Natural killer cell (primary cell): Measurements from ENCODE around the gene MACROH2A1. TPM values are rescaled to one million over a fixed set of nuclear protein-coding genes. Genes with fewer than 3 reads are reported as not detected.

ENCODE experiments used
- ATAC-seq, 3 donors: fragments of 150-1000 bp in 2 of 3; fragments of 200-7000 bp in 1 of 3; cut with Tn5 transposase; 1 replicate in 1 of 3; 2 replicates in 2 of 3; pipeline ENCODE4 v1.10.0; 2021; ENCODE audit warnings: mild to moderate bottlenecking in 2 of 3, moderate library complexity in 2 of 3
- DNase-seq, 2 donors: peaks; one replicate each; pipeline versions ENCODE4 v3.0.0 to v3.0.0-alpha.2; 2013 to 2021; ENCODE audit warnings: mixed read lengths in 1 of 2
- H3K27ac ChIP-seq: one replicate; pipeline ENCODE4 v1.5.1; 2013; ENCODE audit warnings: mild to moderate bottlenecking, low read length
- H3K27me3 ChIP-seq: one replicate; pipeline ENCODE4 v1.6.1; 2013; ENCODE audit warnings: low read length; ENCODE audit not compliant: control insufficient read depth, insufficient read depth
- H3K36me3 ChIP-seq: one replicate; pipeline ENCODE4 v1.6.1; 2013; ENCODE audit warnings: low read length; ENCODE audit not compliant: control insufficient read depth, insufficient read depth
- H3K4me1 ChIP-seq: one replicate; pipeline ENCODE4 v1.6.1; 2013; ENCODE audit warnings: low read length; ENCODE audit not compliant: control insufficient read depth, insufficient read depth
- H3K4me3 ChIP-seq: one replicate; pipeline ENCODE4 v1.5.1; 2013; ENCODE audit warnings: low read length
- H3K9me3 ChIP-seq: one replicate; pipeline ENCODE4 v1.6.1; 2013; ENCODE audit warnings: low read length; ENCODE audit not compliant: control insufficient read depth, insufficient read depth
- H3K27ac Mint-ChIP-seq, 2 donors: one replicate each; pipeline ENCODE4 v1.8.0; 2022; ENCODE audit warnings: mild to moderate bottlenecking in 2 of 2, mixed read lengths in 2 of 2, moderate library complexity in 1 of 2
- H3K27me3 Mint-ChIP-seq, 2 donors: one replicate each; pipeline ENCODE4 v1.8.0; 2022; ENCODE audit warnings: low read depth in 2 of 2, mixed read lengths in 2 of 2
- H3K36me3 Mint-ChIP-seq: one replicate; pipeline ENCODE4 v1.8.0; 2022; ENCODE audit warnings: mixed read lengths
- H3K4me1 Mint-ChIP-seq, 2 donors: one replicate each; pipeline ENCODE4 v1.8.0; 2022; ENCODE audit warnings: mixed read lengths in 2 of 2
- H3K4me3 Mint-ChIP-seq: one replicate; pipeline ENCODE4 v1.8.0; 2022; ENCODE audit warnings: mild to moderate bottlenecking, moderate library complexity, mixed read lengths
- H3K9me3 Mint-ChIP-seq, 2 donors: one replicate each; pipeline ENCODE4 v1.8.0; 2022; ENCODE audit warnings: mixed read lengths in 2 of 2
- CTCF ChIP-seq: fragments of 200-600 bp; IDR thresholded peaks from one replicate; pipeline ENCODE4 v1.8.0; 2022; ENCODE audit warnings: antibody characterized with exemption
- WGBS: methylation state at CpG from one replicate; pipeline ENCODE4 v1.1.7; 2013; ENCODE audit warnings: missing lambda C conversion rate; ENCODE audit not compliant: insufficient coverage; 5-methylcytosine and 5-hydroxymethylcytosine counted together
- intact Hi-C: fragments of 100-400 bp; cut with micrococcal nuclease; formaldehyde crosslinking; loops from one replicate; pipeline ENCODE4 v1.14.2; 2022
- total RNA-seq, 4 donors: library from RNA; stranded (reverse); fragments of 120-200 nt in 1 of 4; gene quantifications; one replicate each; pipeline versions ENCODE4 v1.2.3 to v1.2.4, GENCODE V29; 2013 to 2022

The MACROH2A1 gene
- total RNA-seq, 3 donors from 2014 or later (not counting 1 experiment from before 2014, with no cell fraction given) = 139 to 160 (median 139) TPM

GRCh38 chr5:135342551-135342875 lies 56.5 kb downstream of the MACROH2A1 start:
- Histone ChIP-seq H3K27ac (no peak overlapping the region), H3K4me3 (no peak overlapping the region), H3K9me3 (no peaks in the 10 kb centered on the region), H3K36me3 (peaks cover 82% of the 10 kb centered on the region), H3K4me1 (no peaks in the 10 kb centered on the region), H3K27me3 (no peaks in the 10 kb centered on the region)
- no peak overlapping the region for H3K27ac Mint-ChIP-seq
- no peaks in the 10 kb centered on the region for H3K9me3 Mint-ChIP-seq
- intact Hi-C loops = no loop called here
- no peaks in the 10 kb centered on the region for H3K27me3 Mint-ChIP-seq
- TF ChIP-seq CTCF = no peak
- ATAC-seq = no peak
- no peak overlapping the region for H3K4me3 Mint-ChIP-seq
- WGBS = 89% methylated on average over 1 of the region's 4 CpGs
- no peak for DNase-seq
- H3K36me3 Mint-ChIP-seq = peaks cover 16% of the 10 kb centered on the region
- H3K4me1 Mint-ChIP-seq = no peaks in the 10 kb centered on the region

GRCh38 chr5:135341696-135342550 lies 57.1 kb downstream of the MACROH2A1 start:
- Mint-ChIP-seq H3K4me1 (no peaks in the 10 kb centered on the region), H3K27me3 (no peaks in the 10 kb centered on the region), H3K27ac (no peak overlapping the region), H3K4me3 (no peak overlapping the region), H3K9me3 (no peaks in the 10 kb centered on the region), H3K36me3 (peaks cover 16% of the 10 kb centered on the region)
- H3K27ac ChIP-seq = no peak overlapping the region
- no peaks in the 10 kb centered on the region for H3K27me3 ChIP-seq
- 96% methylated on average over 7 of the region's 7 CpGs for WGBS
- ATAC-seq = no peak
- intact Hi-C loops = no loop called here
- no peak overlapping the region for H3K4me3 ChIP-seq
- no peaks in the 10 kb centered on the region for H3K9me3 ChIP-seq
- no peak for TF ChIP-seq CTCF
- no peaks in the 10 kb centered on the region for H3K4me1 ChIP-seq
- H3K36me3 ChIP-seq = peaks cover 87% of the 10 kb centered on the region
- DNase-seq = no peak

- H3K36me3 Mint-ChIP-seq = peaks cover 16% of the 10 kb centered on the region
Observed at GRCh38 chr5:135341016-135341666, 57.9 kb downstream of the MACROH2A1 start.

More at GRCh38 chr5:135341016-135341666, 57.9 kb downstream of the MACROH2A1 start:
- Histone ChIP-seq H3K36me3 (peaks cover 91% of the 10 kb centered on the region), H3K9me3 (no peaks in the 10 kb centered on the region), H3K4me1 (no peaks in the 10 kb centered on the region), H3K27ac (no peak overlapping the region), H3K27me3 (no peaks in the 10 kb centered on the region), H3K4me3 (no peak overlapping the region)
- DNase-seq (no peak), ATAC-seq (no peak)
- intact Hi-C loops = no loop called here
- 97% methylated on average over 5 of the region's 5 CpGs for WGBS
- Mint-ChIP-seq H3K9me3 (no peaks in the 10 kb centered on the region), H3K4me1 (no peaks in the 10 kb centered on the region), H3K27me3 (no peaks in the 10 kb centered on the region), H3K27ac (no peak overlapping the region), H3K4me3 (no peak overlapping the region)
- TF ChIP-seq CTCF = no peak
